HepG2 (cell line): ENCODE data around the gene PLPP3. TPM values are rescaled to one million over a fixed set of nuclear protein-coding genes. Genes with fewer than 3 reads are reported as not detected.

Experiments used
- CCAR2 ChIP-seq: fragments of 200-400 bp; formaldehyde crosslinking; optimal IDR thresholded peaks from 2 replicates; pipeline ENCODE3; 2018; ENCODE audit warnings: low read depth, mild to moderate bottlenecking, low read length, moderate library complexity
- CENPBD1 ChIP-seq: sonication (generic); formaldehyde crosslinking; IDR thresholded peaks from 2 replicates; pipeline ENCODE4 v1.8.0; 2022; ENCODE audit warnings: missing genetic modification reagents, low read depth, mild to moderate bottlenecking, borderline replicate concordance
- CHD4 ChIP-seq: fragments of 200-600 bp; sonication (generic); IDR thresholded peaks from 2 replicates; pipeline ENCODE4 v1.7.0; 2017; ENCODE audit warnings: mild to moderate bottlenecking, low read length, borderline replicate concordance
- CREM ChIP-seq, 2 experiments: sonication (generic) in 1 of 2; formaldehyde crosslinking in 1 of 2; IDR thresholded peaks; 2 replicates each; pipeline versions ENCODE4 v1.4.0 to v1.6.1; 2016 to 2020; ENCODE audit warnings: antibody characterized with exemption in 1 of 2, mild to moderate bottlenecking in 1 of 2, missing genetic modification reagents in 1 of 2
- DNMT1 ChIP-seq: sonication (generic); formaldehyde crosslinking; IDR thresholded peaks from 2 replicates; pipeline ENCODE4 v1.5.1; 2020; ENCODE audit warnings: mild to moderate bottlenecking, missing genetic modification reagents
- HOXA3 ChIP-seq: sonication (generic); formaldehyde crosslinking; IDR thresholded peaks from 2 replicates; pipeline ENCODE4 v1.5.0; 2020; ENCODE audit warnings: missing genetic modification reagents
- IRF1 ChIP-seq: sonication (generic); formaldehyde crosslinking; IDR thresholded peaks from 2 replicates; pipeline ENCODE4 v1.4.0; 2020; ENCODE audit warnings: low read depth, mild to moderate bottlenecking, missing genetic modification reagents
- KLF13 ChIP-seq: sonication (generic); formaldehyde crosslinking; IDR thresholded peaks from 2 replicates; pipeline ENCODE4 v1.4.0; 2020; ENCODE audit warnings: mild to moderate bottlenecking, missing genetic modification reagents
- KLF6 ChIP-seq: IDR thresholded peaks from 2 replicates; pipeline ENCODE4 v1.8.0; 2016; ENCODE audit warnings: missing biosample characterization, missing genetic modification reagents
- KMT2A ChIP-seq: sonication (generic); formaldehyde crosslinking; IDR thresholded peaks from 2 replicates; pipeline ENCODE4 v1.4.0; 2020; ENCODE audit warnings: missing genetic modification reagents
- LRRFIP1 ChIP-seq: sonication (generic); formaldehyde crosslinking; conservative IDR thresholded peaks from 2 replicates; pipeline ENCODE4 v1.4.0; 2020; ENCODE audit warnings: missing genetic modification reagents
- MLXIP ChIP-seq: sonication (generic); formaldehyde crosslinking; IDR thresholded peaks from 2 replicates; pipeline ENCODE4 v1.9.0; 2021; ENCODE audit warnings: missing genetic modification reagents, borderline replicate concordance
- PTBP1 ChIP-seq: fragments of 200-400 bp; formaldehyde crosslinking; IDR thresholded peaks from 2 replicates; pipeline ENCODE4 v1.6.1; 2018; ENCODE audit warnings: low read length, low read depth; ENCODE audit not compliant: poor library complexity, severe bottlenecking
- ZEB1 ChIP-seq: IDR thresholded peaks from 2 replicates; pipeline ENCODE4 v1.6.1; 2012; ENCODE audit warnings: mild to moderate bottlenecking, low read depth, inconsistent platforms; ENCODE audit not compliant: insufficient replicate concordance
- ZFP82 ChIP-seq: sonication (generic); formaldehyde crosslinking; IDR thresholded peaks from 2 replicates; pipeline ENCODE4 v1.5.1; 2020; ENCODE audit warnings: mild to moderate bottlenecking, missing genetic modification reagents, borderline replicate concordance
- ZNF280B ChIP-seq: sonication (generic); formaldehyde crosslinking; IDR thresholded peaks from 2 replicates; pipeline ENCODE4 v1.5.0; 2020; ENCODE audit warnings: missing genetic modification reagents, mild to moderate bottlenecking, borderline replicate concordance
- ZNF616 ChIP-seq: sonication (generic); formaldehyde crosslinking; IDR thresholded peaks from 2 replicates; pipeline ENCODE4 v1.5.0; 2020; ENCODE audit warnings: low read depth, mild to moderate bottlenecking, missing genetic modification reagents
- ZSCAN21 ChIP-seq: sonication (generic); formaldehyde crosslinking; IDR thresholded peaks from 2 replicates; pipeline ENCODE4 v1.8.0; 2022; ENCODE audit warnings: mild to moderate bottlenecking, missing genetic modification reagents, moderate library complexity, borderline replicate concordance
- polyA plus RNA-seq, 8 experiments: library from polyadenylated mRNA; depleted of rRNA in 3 of 8; stranded (reverse) in 7 of 8; unstranded in 1 of 8; fragments of >200 nt; fragmentation: Illumina TruSeq in 4 of 8; extraction: Trizol in 4 of 8; gene quantifications; 2 replicates each; pipeline versions ENCODE4 v1.2.1 to v1.2.3, GENCODE V29; 2011 to 2016; ENCODE audit warnings: low read depth in 4 of 8, missing spikeins in 1 of 8, mixed read lengths in 1 of 8; ENCODE audit not compliant: insufficient read depth in 1 of 8
- total RNA-seq, 5 experiments: library from RNA; depleted of rRNA; stranded (reverse); fragments of >200 nt; fragmentation: Illumina TruSeq; extraction: Trizol; gene quantifications; 2 replicates each; pipeline ENCODE4 v1.2.3, GENCODE V29; 2016; ENCODE audit warnings: low read depth in 1 of 5

Gene PLPP3
- total and polyA plus RNA-seq, 2 of the 13 experiments (the other 11 are each of a cell fraction or from before 2014, with no cell fraction given), result 49.7 to 65.8 TPM

- TF ChIP-seq ZNF280B (CRISPR knock-in tag) (no peak), ZEB1 (no peak), CHD4 (0 out of 2 replicates have a peak, but pooled peaks have one; percentile 90), ZNF616 (no peak), KMT2A (CRISPR knock-in tag) (peak; percentile 13; the same call in 1 of the 2 replicates), CENPBD1 (CRISPR knock-in tag) (no peak), KLF6 (CRISPR knock-in tag) (no peak), DNMT1 (no peak), KLF13 (CRISPR knock-in tag) (no peak), CCAR2 (no peak), PTBP1 (no peak), ZFP82 (CRISPR knock-in tag) (no peak; the same call in 1 of the 2 replicates), CREM (IDR thresholded peaks at IDR 0.05) (no peak), CREM (CRISPR knock-in tag; IDR thresholded peaks at IDR 0.05) (no peak), ZSCAN21 (no peak), MLXIP (no peak), IRF1 (CRISPR knock-in tag) (no peak), LRRFIP1 (CRISPR knock-in tag) (no peak), HOXA3 (peak; percentile 15)
Observed at GRCh38 chr1:56578138-56578962, 1.0 kb downstream of the PLPP3 start (continued).
